AG10803 (cell line): ENCODE results near the gene PLCL1.
"Not testable (repeated sequence)": the region's sequence is repeated elsewhere in the genome, so short reads cannot be mapped to it uniquely, and the experiment has no call there.

Source experiments
- DNase-seq: peaks from one replicate; pipeline ENCODE4 v3.0.0; 2010; ENCODE audit warnings: low read depth
- H3K4me3 ChIP-seq: 2 replicates; pipeline ENCODE4 v1.5.1; 2011; ENCODE audit warnings: mild to moderate bottlenecking, low read length, control low read depth
- TF ChIP-seq, protein P1 (sequence below): conservative IDR thresholded peaks from 2 replicates; pipeline ENCODE4 v1.5.1; 2011; ENCODE audit warnings: mild to moderate bottlenecking, low read length, control low read depth, inconsistent platforms

The PLCL1 gene

DNA sequence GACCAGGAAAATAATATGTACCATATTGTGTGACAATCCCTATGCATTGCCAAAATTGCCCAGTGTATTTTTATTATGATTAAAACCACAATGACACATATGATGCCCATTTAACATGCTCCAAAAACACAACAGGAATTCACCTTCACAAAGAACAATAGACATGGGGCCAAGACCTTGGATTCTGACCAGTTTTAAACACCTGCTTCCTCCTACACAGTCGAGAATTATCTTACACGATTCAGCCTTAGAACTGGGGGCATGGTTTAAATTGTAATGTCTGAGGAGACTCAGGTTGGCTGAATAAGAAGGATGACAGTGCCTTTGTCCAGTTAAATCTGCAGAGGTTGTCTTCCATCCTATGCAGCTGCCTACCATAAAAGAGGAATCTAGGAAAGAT is 212.7 kb downstream of the PLCL1 start:
- TF ChIP-seq, protein P1, sequence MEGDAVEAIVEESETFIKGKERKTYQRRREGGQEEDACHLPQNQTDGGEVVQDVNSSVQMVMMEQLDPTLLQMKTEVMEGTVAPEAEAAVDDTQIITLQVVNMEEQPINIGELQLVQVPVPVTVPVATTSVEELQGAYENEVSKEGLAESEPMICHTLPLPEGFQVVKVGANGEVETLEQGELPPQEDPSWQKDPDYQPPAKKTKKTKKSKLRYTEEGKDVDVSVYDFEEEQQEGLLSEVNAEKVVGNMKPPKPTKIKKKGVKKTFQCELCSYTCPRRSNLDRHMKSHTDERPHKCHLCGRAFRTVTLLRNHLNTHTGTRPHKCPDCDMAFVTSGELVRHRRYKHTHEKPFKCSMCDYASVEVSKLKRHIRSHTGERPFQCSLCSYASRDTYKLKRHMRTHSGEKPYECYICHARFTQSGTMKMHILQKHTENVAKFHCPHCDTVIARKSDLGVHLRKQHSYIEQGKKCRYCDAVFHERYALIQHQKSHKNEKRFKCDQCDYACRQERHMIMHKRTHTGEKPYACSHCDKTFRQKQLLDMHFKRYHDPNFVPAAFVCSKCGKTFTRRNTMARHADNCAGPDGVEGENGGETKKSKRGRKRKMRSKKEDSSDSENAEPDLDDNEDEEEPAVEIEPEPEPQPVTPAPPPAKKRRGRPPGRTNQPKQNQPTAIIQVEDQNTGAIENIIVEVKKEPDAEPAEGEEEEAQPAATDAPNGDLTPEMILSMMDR, result no peak
- H3K4me3 ChIP-seq, result no peak overlapping the region
- no peak for DNase-seq

DNA sequence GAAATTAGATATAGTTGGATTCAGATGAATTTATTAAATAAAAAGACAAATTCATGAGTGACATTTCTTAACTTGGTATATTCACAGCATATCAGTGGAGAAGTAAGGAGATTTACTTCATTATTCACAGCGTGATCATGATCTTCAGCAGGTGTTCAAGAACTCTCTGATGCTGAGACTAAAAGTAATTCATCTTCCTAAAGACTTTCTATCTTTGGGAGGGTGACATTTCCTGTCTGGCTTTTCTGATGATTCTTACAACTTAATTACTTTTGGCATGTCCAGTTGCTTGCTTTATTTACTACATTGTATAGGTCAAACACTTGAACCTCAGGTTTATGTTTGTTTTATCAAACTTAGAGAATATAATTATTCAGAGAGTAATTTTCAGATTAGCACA is 224.6 kb downstream of the PLCL1 start:
- H3K4me3 ChIP-seq, result no peak overlapping the region
- DNase-seq, result no peak
- TF ChIP-seq, protein P1, result no peak

DNA sequence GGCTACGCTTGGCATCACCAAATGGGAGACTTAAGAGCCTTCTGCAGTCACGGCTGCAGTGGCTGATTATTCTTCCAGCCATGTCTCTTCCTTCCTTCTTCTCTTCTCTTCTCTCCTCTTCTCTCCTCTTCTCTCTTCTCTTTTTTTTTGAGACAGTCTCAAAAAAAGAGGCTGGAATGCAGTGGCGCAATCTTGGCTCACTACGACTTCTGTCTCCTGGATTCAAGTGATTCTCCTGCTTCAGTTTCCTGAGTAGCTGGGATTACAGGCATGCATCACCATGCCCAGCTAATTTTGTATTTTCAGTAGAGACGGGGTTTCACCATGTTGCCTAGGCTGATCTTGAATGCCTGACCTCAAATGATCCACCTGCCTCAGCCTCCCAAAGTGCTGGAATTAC is 225.2 kb downstream of the PLCL1 start:
- DNase-seq, result peak; percentile 13
- not testable (repeated sequence) for H3K4me3 ChIP-seq

DNA sequence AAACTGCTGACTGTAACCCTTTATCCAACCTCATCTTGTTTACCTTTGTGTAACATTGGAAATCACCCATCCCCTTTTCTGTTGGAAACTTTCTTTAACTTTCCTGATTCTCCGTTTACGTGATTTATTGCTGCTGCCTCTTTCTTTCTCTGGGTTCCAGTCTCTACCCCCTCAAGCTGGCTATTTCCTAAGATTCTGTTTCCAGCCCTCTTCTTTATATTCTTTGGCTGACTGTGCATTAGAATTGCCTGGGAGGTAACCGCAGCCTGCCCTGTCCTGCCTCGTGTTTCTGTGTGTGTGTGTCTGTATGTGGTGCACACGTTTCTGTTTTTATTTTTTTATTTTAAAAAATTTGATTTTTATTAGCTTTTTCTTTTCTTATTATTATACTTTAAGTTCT is 229.2 kb downstream of the PLCL1 start:
- TF ChIP-seq, protein P1, result no peak
- H3K4me3 ChIP-seq, result no peak overlapping the region

DNA sequence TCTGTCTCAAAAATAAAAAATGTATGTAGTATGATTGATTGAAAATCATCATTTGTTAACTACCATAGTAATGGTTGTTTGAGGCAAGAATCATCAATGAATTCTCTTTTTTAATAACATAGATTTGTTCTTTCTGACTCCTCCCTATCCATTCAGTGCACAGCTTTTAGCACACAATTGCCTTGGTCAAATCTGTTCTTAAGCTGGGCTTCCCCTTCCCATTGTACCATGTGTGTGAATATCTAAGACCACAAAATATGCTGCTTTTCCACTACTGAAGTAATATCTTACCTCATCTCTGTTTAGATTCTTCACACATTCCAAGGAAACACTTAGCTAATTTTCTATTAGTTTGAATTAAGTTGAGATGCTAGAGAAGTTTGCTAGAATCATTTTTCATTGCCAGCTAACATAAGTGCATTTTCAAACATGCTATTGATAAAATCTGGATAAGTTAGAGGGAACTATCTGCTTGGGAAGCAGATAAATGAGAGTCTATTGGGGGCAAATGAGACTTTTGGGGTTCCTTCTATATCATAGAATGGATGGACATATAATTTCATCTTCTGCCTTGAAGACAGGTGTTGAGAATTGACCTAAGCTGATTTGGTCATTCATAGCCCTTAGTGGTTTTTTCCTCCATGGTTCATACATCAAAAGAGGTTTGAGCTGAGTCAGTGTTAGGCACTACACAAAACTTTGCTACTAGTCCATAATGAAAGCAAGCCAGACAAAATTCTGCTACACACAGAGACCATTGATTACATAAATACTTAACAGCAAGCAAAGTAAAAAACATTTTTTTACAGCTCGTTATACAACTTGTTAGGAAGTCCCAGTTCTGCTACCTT is 231.9 kb downstream of the PLCL1 start:
- no peak for DNase-seq
- no peak overlapping the region for H3K4me3 ChIP-seq
- TF ChIP-seq, protein P1, result no peak

More for the DNA sequence above, 229.2 kb downstream of the PLCL1 start:
- DNase-seq, result no peak

DNA sequence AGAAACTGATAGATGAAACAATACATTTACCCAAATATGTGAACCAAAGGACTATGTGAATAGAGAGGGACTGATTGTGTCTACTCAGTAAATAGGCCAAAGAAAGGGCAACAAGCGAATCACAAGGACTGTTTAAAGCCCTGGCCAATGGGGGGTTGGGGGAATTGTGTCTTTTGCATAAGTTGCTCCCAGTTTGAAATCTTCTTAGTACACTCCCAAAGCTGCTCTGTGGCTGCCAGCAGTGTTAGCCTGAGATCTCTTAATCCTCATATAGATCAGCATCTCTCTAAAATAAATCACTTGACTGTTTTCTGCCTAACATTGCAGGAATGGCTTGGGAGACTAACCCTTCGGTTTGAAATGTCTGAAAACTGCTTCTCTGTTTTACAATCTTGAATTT is 236.4 kb downstream of the PLCL1 start:
- no peak overlapping the region for H3K4me3 ChIP-seq
- TF ChIP-seq, protein P1, result no peak
- no peak for DNase-seq

DNA sequence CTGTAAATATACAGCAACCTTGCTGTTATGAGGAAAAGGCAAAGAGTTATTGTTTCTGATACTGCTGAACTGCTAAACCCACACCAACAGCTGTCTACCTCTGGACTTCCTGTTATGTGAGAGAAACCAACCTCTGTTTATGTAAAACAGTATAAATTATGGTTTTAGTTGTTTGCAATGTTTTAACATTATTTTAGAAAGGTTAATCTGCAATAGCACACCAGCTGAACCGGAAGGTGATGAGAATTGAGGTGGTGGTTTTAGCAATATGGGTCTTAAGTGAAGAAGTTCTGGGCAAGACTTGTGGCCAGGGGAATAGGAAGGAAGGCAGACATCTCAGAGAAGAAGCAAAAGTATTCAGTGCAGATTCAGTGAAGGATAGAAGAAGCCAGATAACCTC is 237.8 kb downstream of the PLCL1 start:
- no peak for DNase-seq
- H3K4me3 ChIP-seq, result no peak overlapping the region
- TF ChIP-seq, protein P1, result no peak
